Choroid plexus epithelial cell (primary cell): ENCODE results near the gene UTS2R.
"Not testable (repeated sequence)": the region's sequence is repeated elsewhere in the genome, so short reads cannot be mapped to it uniquely, and the experiment has no call there.

Experiments used
- DNase-seq: peaks from one replicate; pipeline ENCODE4 v3.0.0-alpha.2; 2010; ENCODE audit warnings: low read depth
- H3K4me3 ChIP-seq: 2 replicates; pipeline ENCODE4 v1.5.1; 2011; ENCODE audit warnings: low read depth, mild to moderate bottlenecking, control low read depth, low read length, moderate library complexity
- TF ChIP-seq, protein P1 (sequence below): conservative IDR thresholded peaks from 2 replicates; pipeline ENCODE4 v1.5.1; 2011; ENCODE audit warnings: low read depth, mild to moderate bottlenecking, control low read depth, inconsistent platforms, low read length, moderate library complexity

The UTS2R gene

GRCh38 chr17:82408288-82408937, 36.8 kb downstream of the UTS2R start:
- DNase-seq, result peak; percentile 39
- TF ChIP-seq, protein P1, sequence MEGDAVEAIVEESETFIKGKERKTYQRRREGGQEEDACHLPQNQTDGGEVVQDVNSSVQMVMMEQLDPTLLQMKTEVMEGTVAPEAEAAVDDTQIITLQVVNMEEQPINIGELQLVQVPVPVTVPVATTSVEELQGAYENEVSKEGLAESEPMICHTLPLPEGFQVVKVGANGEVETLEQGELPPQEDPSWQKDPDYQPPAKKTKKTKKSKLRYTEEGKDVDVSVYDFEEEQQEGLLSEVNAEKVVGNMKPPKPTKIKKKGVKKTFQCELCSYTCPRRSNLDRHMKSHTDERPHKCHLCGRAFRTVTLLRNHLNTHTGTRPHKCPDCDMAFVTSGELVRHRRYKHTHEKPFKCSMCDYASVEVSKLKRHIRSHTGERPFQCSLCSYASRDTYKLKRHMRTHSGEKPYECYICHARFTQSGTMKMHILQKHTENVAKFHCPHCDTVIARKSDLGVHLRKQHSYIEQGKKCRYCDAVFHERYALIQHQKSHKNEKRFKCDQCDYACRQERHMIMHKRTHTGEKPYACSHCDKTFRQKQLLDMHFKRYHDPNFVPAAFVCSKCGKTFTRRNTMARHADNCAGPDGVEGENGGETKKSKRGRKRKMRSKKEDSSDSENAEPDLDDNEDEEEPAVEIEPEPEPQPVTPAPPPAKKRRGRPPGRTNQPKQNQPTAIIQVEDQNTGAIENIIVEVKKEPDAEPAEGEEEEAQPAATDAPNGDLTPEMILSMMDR, result no peak
- no peak overlapping the region for H3K4me3 ChIP-seq

DNA sequence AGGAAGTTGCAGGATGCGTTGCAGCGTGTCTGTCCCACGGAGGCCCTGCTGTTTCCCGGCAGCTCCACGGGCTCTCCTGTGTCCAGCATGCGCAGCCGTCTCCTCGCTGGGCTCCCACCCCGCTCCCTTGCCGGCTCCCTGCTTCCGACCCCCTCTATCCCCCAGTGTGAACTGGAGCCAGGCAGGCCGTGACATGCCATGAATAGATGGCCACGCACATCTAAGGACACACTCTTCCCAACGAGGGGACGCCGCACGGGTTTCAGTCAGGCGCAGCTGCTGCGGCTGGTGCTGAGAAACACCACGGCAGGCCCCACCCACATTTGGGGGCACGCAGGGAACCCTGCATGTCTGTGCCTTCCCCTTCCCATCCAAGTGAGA, 37.4 kb downstream of the UTS2R start:
- TF ChIP-seq, protein P1, result no peak

DNA sequence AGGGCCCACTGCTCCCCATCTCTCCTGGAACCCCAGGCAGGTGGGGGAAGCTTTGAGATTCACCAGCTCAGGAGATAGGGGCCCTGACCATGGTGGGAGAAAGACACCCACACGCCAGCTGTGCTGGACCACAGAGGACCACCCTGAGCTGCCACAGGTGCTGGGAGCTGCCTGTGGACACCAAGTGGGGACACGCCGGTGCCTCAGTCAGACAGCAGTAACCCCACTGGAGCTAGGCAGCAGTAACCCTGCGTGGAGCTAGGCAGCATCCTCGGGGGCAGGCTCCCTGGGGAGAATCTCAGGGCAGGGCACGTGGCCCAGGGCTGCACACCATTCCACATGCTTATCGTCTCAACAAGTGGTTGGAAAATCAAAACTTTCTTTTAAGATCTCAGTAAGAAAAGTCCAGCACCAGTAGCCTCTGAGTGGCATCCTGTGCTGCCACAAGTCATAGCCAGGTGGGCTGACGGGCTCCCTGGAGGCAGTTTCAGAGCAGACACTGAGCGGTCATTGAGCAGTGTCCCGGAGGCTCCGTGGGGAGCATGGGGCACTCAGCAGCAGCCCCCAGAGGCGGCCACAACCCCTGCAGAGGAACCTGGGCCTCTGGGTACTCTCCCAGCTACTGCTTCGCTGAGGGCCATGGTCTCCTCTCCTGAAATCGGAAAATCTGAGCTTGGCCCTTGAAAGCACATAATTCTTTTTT, 38.6 kb downstream of the UTS2R start:
- no peak overlapping the region for H3K4me3 ChIP-seq
- TF ChIP-seq, protein P1, result no peak
- DNase-seq, result no peak

More for the DNA sequence above, 37.4 kb downstream of the UTS2R start:
- no peak for DNase-seq
- H3K4me3 ChIP-seq, result no peak overlapping the region

DNA sequence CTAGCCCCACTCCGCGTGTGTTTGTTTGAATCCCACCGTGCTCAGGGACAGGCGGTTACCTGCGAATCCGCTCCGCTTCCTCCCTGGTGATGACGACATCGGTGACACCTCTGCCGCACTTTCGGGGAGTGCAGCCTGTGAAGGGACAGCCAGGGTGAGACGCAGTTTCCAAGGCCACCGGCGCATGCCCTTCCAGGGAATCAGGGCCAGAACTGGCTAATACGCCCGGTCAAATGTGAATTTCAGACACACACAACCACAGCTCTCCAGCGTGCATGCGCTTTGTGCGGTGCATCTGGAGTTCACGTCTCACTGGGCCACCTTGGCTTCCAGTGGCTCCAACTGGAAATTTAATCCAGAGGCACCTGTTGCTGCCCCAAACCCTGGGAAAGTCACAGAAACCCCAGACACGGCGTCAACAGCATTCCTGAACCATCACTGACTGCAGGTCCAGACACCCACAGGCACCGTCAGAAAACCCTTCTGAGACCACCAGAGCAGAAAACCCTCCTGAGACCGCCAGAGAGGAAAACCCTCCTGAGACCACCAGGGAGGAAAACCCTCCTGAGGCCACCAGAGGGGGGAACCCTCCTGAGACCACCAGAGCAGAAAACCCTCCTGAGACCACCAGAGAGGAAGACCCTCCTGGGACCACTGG, 40.0 kb downstream of the UTS2R start:
- TF ChIP-seq, protein P1, result no peak
- no peak overlapping the region for H3K4me3 ChIP-seq
- DNase-seq, result no peak

GRCh38 chr17:82412081-82412480, 40.5 kb downstream of the UTS2R start:
- not testable (repeated sequence) for DNase-seq, H3K4me3 ChIP-seq

GRCh38 chr17:82412535-82413520, 41.3 kb downstream of the UTS2R start:
- DNase-seq, result no peak
- TF ChIP-seq, protein P1, result no peak
- H3K4me3 ChIP-seq, result no peak overlapping the region
